Measurements from ENCODE around the gene ZNF747.
"Not testable (repeated sequence)": the region's sequence is repeated elsewhere in the genome, so short reads cannot be mapped to it uniquely, and the experiment has no call there.

Gene ZNF747

DNA sequence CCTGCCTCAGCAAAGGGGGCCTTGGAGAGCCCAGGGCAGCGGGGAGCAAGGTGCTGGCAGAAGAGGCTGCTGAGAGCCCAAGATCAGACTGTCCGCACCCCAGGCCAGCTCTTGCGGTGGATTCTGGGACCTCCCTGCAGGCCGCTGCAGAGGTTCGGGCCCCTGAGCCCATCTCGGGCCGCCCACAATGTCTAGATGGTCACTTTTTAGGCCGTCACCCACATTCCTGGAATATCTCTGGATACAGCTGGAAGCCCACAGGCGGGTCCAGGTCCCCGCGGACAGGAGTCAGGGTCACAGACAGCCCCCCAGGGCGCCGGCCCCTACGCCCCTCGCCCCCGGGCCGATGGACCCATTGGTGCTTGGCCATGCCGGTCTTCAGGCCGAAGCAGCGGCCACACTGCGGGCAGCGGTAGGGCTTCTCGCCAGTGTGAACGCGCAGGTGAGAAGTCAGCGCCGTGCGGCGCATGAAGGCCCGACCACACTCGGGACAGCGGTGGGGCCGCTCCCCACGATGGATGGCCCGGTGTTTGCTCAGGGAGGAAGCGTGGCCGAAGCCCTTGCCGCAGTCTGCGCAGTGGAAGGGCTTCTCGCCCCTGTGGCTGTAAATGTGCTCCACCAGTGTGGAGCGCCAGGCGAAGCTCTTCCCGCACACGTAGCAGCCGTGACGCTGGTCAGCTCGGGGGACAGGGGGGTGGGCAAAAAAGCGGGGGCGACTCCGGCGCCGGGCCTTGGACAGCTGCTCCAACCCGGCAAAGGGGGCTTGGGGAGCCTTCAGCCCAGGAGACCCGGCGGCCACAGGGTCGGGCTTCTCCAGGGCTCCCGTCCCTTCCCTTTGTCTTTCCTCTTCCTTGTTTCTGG is 2.1 kb downstream of the ZNF747 start:
- DNase-seq = no peak

DNA sequence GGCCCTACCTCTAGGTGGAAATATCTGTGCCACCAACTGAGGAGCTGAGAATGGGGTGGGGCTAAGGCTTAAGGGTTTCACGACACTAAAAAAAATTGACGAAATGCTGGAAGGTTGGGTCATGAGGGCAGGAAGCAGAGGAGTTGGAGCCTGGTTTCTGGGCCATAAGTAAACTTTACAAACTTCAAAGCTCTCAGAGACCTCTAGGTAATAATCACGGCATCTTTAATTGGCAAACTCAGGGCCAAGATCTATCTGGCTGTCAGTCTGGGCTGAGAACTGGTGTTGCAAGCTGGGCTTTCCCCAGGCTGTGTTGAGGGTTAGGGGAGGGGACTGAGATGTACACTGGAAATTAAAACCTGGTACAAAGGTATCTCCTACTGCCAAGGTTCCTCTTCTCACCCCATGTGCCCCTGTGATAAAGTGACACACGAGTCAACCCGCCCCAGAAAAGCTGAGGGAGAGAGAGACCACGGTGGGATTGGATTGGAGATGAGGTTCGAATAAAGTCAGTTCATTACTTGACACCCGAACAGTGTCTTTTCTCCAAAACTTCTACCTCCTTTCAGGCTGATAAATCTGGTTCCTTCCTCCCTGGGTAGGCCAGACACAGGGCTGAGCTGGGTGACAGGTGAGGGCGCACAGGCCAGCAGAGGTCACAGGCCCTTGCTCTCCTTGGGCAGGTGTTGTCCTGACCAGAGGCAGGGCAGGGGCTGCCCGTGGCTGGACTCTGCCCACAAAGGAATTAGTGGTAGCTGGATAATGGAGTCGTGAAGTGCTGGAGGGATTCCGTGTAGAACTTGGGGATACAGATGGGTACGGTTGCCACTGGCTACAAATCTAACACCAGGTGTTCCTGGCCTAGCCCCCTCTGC is 4.3 kb downstream of the ZNF747 start:
- no peak for DNase-seq

DNA sequence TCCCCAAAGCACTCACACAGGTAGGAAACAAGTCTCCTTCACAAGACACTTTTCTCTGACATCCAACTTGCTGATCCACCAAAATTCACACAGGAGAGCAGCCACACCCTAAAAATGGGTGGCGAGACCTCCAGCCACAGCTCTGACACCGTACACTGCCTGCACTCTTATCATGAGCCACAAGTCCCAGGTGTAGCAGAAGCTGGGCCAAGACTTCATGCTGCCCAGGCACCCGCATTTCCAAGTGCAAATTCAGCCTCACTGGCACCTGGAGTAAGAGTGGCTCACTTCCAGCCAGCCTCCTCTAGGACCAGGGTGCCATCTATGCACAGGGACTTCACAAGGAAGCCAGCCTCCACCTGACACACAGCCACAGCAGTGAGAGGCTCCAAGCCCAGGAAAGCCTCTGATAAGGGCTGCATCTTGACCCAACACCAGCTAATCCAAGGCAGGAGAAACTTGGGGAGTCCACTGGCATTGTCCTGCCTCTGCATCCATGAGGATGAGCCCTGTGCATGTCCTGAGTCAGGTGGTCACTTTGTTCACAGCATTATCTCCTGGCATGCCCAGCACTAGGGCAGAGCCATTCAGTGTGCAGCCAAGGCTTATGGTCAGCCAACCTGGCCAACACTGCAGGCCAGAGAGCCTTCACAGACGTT is 5.7 kb downstream of the ZNF747 start:
- no peak for DNase-seq

DNA sequence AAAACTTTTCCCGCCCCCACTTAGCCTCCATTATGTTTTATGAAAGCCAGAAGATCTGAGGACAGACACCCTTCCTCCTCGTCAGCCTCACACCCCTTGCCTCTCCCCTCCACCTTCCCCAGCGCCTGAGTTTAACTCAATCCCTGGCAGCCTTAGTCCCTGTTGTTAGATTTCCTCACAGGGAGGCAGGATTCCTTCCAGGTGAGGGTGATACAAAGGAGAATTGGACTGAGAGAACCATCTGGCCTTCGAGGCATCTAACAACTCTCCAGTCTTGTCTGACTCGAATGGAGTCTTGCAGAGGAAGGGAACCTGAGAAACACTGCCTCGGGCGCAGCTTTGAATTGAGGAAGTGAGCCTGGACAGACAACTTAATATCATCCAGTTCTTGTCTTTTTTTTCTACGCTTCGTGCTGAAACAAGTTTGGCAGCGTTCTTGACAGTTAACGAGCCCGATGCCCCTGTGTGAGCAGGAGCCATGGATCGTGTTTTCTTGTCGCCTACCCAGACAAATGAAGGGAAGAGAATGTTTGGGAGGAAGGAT is 7.0 kb downstream of the ZNF747 start:
- DNase-seq = no peak

DNA sequence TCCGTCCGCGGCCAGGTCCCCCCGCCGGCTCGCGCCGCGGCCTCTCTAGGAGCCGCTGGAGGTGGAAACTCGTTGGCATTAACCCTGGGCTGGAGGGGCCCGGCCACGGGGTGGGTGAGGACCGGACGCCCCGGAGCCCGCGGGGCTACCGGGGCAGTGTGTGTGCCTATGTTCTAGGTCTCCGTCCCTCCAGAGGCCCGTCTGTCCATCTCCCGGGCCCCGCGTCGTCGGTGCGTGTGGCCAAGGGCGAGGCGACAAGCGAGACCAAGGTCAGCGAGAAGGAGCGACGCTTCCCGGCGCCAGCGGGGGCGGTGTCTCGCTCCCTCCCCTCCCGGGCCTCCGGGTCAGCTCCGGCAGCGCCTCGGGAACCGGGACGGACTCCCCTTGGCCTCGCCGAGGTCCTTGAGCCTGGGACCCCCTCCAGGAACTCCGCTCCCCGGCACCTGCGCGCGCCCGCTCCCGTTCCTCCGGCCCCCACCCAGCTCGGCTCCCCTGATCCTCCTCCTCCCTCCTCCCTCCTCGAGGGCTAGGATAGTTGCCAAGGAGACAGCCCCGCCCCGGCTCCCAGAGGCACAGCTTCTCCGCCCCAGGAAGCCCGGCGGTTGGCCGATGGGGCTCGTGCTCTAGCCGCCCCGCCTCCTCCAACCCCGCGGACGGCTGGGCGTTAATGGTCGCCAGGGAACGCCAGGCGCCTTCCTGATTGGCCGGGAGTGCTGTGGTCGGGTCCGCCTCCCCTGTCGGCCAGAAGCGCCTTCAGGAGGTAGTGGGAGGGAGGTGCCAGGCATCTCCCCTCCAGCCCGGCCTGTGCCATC is 7.6 kb downstream of the ZNF747 start:
- peak; percentile 75 for DNase-seq

DNA sequence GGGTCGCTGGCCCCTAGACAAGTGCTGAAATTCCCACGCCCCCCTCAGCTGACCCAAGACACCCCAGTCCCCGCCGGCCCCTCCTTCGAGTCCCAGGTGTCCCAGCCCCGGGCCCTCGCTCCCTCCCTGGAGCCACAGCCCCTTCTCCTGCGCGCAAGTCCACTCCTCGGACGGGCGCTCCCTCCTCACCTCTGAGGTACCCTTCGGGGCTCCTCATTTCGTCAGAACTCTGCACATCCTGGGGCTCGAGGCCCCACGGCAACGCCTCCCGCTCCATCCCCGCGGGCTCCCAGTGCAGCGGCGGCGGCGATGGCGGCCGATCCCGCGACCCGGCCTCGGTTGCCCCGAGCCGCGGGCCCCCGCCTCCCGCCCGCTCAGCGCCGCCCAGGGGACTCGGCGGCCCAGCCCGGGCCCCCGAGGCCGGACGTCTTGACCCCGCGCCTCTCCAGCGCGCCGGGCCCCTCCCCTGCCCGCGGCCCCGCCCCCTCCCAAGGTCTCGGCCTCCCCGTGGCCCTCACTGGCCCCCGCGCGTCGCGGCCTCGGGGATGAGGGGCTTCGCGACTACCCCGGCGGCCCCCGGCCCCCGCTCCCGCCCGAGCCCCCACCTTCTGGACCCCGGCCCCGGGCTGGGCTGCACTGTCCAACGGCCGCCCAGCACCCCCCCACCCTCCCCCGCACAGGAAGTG is 8.4 kb downstream of the ZNF747 start, which contains the start of gene ZNF768:
TSS of gene ZNF768 (minus strand) at position 430 of the 686 bp plus-strand sequence. CDS start at position 277, 153 bp downstream.
- DNase-seq = no peak

DNA sequence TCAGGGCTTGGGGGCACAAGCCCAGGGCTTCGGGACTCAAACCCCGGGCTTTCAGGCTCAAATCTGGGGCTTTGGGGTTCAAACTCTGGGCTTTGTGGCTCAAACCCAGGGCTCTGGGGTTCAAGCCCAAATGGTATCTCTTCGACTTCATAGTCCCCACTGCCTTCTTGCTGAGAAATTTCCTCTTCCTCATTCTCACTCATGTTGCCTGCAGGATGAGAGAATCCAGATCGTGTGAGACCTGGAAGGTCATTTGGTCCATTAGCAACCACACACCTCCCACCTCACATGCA is 8.9 kb downstream of the ZNF747 start:
- DNase-seq = no peak

DNA sequence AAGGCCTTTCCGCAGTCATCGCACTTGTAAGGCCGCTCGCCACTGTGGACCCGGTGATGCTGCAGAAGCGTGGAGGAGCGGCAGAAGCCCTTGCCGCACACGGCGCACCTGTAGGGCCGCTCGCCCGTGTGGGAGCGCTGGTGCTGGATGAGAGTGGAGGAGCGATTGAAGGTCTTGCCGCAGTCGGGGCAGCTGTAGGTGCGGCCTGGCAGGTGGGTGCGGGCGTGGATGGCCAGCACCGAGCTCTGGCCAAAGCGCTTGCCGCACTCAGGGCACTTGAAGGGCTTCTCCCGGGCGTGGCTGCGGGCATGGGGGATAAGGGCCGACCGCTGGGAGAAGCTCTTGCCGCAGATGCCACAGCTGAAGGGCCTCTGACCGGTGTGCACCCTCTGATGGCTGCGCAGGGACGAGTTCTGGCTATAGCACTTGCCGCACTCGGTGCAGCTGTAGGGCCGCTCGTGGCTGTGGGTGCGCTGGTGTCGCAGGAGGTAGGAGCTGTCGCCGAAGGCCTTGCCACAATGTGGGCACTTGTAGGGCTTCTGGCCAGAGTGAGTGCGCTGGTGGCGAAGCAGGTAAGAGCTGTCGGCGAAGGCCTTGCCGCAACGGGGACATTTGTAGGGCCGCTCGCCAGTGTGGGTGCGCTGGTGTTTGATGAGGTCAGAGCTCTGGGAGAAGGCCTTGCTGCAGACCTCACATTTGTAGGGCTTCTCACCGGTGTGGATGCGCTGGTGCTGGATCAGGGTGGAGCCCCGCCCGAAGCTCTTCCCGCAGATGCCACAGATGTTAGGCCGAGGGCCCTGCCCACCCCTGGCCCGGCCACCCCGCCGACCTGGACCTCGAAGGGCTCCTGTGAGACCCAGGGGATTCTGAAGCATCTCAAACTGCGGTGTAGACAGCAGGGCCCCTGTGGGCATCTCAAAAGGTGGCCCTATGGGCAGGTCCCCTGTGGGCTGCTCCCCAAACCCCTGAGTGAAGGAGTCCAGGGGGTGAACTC is 9.8 kb downstream of the ZNF747 start:
- DNase-seq = no peak

DNA sequence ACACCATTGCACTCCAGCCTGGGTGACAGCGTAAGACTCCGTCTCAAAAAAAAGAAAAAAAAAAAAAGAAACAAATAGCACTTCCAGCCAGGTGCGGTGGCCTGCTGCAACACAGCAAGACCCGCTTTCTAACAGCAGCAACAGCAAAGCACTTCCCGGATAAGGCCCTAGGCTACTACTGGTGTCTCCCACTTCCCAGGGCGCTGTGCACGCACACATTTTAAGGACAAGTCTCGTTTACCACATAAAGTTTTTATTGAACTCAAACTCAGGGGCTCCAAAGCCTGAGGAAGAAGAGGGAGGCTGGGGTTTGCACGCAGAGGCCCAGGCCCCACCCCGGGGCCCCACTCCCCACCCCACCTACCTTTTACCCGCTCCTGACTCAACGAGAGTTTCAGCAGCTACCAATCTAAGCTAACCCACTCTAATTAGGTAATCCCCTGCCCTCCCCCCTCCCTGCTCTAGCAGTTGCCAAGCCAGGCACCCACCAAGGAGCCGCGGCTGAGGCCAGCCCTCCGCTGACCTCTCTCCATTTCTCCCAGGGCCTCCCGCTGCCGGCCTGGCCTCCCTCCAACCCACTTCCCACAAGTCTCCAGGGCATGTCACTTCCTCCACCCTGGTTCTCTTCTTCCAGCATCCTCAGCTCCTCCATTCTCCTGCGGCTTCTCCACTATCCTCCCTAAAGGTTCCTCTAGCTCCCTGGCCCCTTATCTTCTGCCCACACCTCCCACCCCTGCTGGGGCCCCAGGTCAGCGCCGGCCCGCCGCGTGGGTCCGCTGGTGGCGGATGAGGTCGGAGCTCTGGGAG is 10.7 kb downstream of the ZNF747 start:
- no peak for DNase-seq

DNA sequence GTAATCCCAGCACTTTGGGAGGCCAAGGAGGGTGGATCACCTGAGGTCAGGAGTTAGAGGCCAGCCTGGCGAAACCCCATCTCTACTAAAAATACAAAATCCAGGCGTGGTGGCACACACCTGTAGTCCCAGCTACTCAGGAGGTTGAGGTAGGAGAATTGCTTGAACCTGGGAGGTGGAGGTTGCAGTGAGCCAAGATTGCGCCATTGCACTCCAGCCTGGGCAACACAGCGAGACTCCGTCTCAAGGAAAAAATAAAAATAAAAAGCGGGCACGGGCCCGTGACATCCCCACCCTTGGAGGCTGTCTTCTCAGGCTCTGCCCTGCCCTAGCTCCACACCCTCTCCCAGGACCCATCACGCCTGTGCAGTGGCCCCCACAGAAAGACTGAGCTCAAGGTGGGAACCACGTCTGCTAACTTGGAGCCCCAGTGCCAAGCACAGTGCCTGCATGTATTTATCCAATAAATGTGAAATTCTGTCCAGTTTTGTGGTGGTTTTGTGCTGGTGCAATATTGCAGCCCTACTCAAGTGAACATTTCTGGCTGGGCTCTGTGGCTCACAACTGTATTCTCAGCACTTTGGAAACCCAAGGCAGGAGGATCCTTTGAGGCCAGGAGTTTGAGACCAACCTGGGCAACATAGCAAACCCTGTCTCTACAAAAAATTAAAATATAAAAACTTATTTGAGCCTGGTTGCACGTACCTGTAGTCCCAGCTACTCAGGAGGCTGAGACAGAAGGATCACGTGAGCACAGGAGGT is 11.8 kb downstream of the ZNF747 start:
- not testable (repeated sequence) for DNase-seq

DNA sequence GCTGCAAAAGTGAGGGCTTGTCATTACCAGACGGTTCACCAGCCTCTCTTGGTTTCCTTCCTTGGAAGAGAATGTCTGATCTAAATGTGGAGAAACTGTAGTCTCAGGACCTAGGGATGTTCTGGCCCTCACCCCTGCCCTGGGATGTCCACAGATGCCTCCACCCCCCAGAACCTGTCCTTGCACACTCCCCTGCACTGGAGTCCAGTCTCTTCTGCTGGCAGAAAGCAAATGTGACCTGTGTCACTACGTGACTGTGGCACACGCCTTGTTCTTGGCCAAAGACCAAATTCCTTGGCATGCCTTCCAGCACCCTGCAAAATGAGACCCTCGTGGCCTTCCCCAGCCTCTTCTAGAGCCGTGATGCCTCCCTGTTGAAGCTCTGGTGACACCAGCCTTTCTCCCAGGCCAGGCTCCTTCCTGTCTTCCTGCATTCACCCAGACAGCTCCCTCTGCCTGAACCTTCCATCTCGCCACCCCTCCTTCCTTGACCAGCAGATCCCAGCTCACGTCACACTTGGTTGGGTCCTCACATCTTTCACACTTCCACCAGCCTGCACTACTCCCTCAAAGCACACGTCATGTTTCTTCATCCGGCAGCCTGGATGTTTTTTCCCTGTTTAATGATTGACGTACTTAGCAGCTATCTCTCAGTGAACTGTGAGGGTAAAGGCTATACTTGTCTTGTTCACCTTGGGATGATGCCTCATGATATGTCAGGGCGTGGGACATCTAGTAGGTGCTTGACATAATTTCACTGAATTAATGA is 12.6 kb downstream of the ZNF747 start:
- DNase-seq = no peak

DNA sequence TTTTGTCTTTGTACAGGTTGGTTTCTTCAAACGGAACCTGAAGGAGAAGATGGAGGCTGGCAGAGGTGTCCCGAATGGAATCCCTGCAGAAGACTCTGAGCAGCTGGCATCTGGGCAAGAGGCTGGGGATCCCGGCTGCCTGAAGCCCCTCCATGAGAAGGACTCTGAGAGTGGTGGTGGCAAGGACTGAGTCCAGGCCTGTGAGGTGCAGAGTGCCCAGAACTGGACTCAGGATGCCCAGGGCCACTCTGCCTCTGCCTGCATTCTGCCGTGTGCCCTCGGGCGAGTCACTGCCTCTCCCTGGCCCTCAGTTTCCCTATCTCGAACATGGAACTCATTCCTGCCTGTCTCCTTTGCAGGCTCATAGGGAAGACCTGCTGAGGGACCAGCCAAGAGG is 13.2 kb downstream of the ZNF747 start:
- DNase-seq = no peak

DNA sequence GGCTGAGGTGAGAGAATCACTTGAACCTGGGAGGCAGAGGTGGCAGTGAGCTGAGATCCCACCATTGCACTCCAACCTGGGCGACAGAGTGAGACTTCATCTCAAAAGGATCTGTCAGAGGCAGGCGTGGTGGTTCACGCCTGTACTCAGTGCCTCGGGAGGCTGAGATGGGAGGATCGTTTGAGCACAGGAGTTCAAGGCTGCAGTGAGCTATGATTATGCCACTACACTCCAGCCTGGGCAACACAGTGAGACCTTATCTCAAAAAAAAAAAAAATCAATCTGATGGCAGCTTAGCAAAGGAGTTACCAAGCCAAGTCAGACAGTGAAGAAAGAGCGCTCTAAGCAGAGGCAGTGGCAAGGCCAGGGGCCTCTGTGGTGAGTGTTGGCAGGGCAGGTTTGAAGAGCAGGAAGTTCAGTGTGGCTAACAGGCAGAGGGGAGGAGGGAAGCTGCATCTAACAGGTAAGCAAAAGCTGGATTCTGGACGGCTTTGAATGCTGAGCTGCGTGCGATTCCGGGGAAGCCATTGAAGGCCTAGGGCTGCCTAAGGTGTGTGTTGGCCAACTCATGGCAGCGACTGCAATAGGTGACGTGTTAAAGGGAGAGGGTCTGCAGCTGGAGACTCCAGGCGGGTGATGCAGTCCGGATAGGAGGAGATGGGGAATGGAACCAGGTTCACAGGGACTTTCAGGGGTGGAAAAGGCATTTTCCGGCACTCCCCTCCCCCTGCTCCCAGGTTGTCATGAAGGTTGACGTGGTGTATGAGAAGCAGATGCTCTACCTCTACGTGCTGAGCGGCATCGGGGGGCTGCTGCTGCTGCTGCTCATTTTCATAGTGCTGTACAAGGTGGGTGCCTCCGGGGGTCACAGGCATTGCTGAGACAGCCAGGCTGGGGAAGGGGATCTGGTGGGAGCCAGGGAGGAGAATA is 15.3 kb downstream of the ZNF747 start:
- no peak for DNase-seq

DNA sequence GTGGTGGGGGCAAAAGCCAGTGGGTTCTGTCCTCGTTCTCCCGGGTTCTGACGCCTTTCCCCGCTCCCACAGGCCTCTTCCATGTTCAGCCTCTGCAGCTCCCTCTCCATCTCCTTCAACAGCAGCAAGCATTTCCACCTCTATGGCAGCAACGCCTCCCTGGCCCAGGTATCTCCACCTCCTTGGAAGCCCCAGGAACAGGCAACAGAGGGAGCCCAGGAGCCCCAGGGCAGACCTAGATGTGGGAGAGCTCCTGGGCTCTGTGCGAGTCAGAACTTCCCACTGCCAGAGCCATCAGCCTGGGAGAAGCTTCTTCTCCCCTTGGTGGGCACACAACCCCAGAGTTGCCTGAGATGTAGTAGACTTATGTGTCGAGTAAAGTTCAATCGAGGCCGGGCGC is 16.1 kb downstream of the ZNF747 start:
- no peak for DNase-seq

DNA sequence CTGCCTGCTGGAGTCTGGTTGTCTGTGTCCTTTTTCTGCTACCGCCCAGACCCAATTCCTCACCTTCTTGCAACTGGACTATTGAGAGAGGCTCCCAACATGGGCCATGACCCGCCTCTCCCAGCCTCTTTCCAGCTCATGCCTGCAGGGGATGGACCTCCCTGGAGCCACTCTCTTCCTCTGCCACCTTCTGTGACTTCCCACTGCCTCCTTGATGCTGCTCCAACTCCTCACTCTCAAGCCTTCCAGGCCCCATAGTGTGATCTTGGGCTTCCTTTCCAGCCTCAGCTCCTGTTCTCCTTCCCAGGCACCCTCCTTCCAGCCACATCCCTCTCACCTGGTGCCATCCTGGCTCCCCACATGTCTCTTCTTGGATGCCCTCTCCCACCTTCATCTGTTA is 19.4 kb downstream of the ZNF747 start:
- no peak for DNase-seq

DNA sequence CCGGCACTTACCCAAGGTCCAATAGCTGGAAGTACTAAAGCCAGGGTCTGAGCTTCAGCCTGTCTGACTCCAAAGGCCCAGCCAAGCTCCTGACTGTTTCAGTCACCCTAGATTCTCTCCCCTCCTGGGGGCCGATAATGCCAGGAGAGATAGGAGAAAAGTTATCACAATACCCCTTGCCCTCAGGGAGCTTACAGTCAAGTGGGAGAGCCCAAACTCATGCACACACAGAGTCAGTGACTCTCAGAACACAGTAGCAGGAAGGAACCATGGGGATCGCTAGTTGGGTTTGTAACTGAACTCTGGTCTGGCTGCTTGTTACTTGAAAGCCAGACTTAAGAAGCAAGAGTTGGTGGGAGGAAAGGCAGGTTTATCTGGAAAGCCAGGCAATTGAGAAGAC is 23.1 kb downstream of the ZNF747 start:
- no peak for DNase-seq
